ACHN (cell line): ENCODE data around the gene NPIPA2.
"Not testable (repeated sequence)": the region's sequence is repeated elsewhere in the genome, so short reads cannot be mapped to it uniquely, and the experiment has no call there.

Source experiments
- DNase-seq: peaks from one replicate; pipeline ENCODE4 v3.0.0-alpha.2; 2015
- in situ Hi-C: cut with HindIII; loops from 2 replicates; pipeline ENCODE4 v1.10.0; 2017; ENCODE audit warnings: low sequenced_read_pairs, low pct_ligation_motif_present, low pct_unique_long_range_greater_than_20kb

NPIPA2 gene

DNA sequence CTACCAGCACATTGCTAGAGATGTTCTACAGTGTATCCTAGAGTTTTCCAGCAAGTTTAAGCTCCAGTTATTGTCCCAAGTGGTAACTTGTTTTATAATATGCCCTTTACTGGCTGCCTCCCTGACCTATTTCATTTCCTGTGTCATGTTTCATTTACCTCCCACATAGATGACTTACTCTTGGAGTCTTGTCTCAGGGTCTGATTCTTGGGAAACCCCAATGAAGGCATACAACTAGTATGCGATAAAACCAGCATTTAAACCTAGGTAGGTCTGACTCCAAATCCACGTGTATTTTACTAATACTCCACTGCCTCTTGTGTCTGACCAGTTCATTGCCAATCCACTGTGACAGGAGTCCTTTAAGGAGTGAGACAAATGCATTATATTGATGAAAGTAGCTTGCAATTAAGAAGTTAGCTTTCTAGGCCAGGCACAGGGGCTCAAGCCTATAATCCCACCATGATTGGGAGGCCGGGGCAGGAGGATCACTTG lies 64.9 kb downstream of the NPIPA2 start:
- DNase-seq, in situ Hi-C loops: not testable (repeated sequence)

- DNase-seq, in situ Hi-C loops: not testable (repeated sequence)
Measured at GRCh38 chr16:14813890-14814289, 71.6 kb downstream of the NPIPA2 start.
